Chondrocyte (in vitro differentiated cells): ENCODE results near the gene PTF1A. TPM values are rescaled to one million over a fixed set of nuclear protein-coding genes. Genes with fewer than 3 reads are reported as not detected.
A peak's percentile ranks its signal among the peaks of the same experiment; 100 is the strongest.

Experiments
- DNase-seq: peaks from one replicate; pipeline ENCODE4 v3.0.0; 2021; ENCODE audit warnings: mixed read lengths, low spot score
- H3K27ac Mint-ChIP-seq: one replicate; pipeline ENCODE4 v1.8.0; 2021; ENCODE audit warnings: mild to moderate bottlenecking, moderate library complexity, mixed read lengths; ENCODE audit not compliant: unreplicated experiment
- H3K27me3 Mint-ChIP-seq: 2 replicates; pipeline ENCODE4 v1.8.0; 2021; ENCODE audit warnings: low read depth, mixed read lengths
- H3K36me3 Mint-ChIP-seq: 2 replicates; pipeline ENCODE4 v1.8.0; 2021; ENCODE audit warnings: low read depth, mixed read lengths
- H3K4me1 Mint-ChIP-seq: 2 replicates; pipeline ENCODE4 v1.8.0; 2021; ENCODE audit warnings: low read depth, mild to moderate bottlenecking, mixed read lengths
- H3K4me3 Mint-ChIP-seq: one replicate; pipeline ENCODE4 v1.8.0; 2021; ENCODE audit warnings: mild to moderate bottlenecking, moderate library complexity, mixed read lengths; ENCODE audit not compliant: unreplicated experiment
- H3K9me3 Mint-ChIP-seq: 2 replicates; pipeline ENCODE4 v1.8.0; 2021; ENCODE audit warnings: low read depth, mixed read lengths
- CTCF ChIP-seq: fragments of 200-600 bp; sonication (generic); IDR thresholded peaks from 2 replicates; pipeline ENCODE4 v1.5.0; 2021; ENCODE audit warnings: antibody characterized with exemption, mild to moderate bottlenecking, moderate library complexity
- long read RNA-seq: library from polyadenylated mRNA; stranded (forward); transcript quantifications from one replicate; pipeline ENCODE4 v2.0.0, GENCODE V29; 2021
- total RNA-seq: library from RNA; stranded (reverse); gene quantifications from 3 replicates; pipeline ENCODE4 v1.2.1, GENCODE V29; 2021

PTF1A gene
- not detected in 3 replicates for total RNA-seq
- long read RNA-seq, result 0 reads

- TF ChIP-seq CTCF, result no peak
- Mint-ChIP-seq H3K9me3 (no peaks in the 10 kb centered on the region), H3K27me3 (peaks cover 75% of the 10 kb centered on the region), H3K36me3 (no peaks in the 10 kb centered on the region), H3K4me1 (peaks cover 10% of the 10 kb centered on the region), H3K27ac (no peak within 1 kb of the TSS), H3K4me3 (peak within 1 kb of the TSS; percentile 46)
- no peak for DNase-seq
These were observed at the start of gene PTF1A for GRCh38 chr10:23191764-23192711. TSS of gene PTF1A (plus strand) at chr10:23192312. CDS start at chr10:23192531, 219 bp downstream.

GRCh38 chr10:23146258-23146657 is 45.9 kb upstream of the PTF1A start:
- TF ChIP-seq CTCF, result no peak
- Mint-ChIP-seq H3K36me3 (no peaks in the 10 kb centered on the region), H3K9me3 (peaks cover 3% of the 10 kb centered on the region), H3K27me3 (peaks cover 26% of the 10 kb centered on the region), H3K4me3 (no peak overlapping the region), H3K27ac (no peak overlapping the region), H3K4me1 (no peaks in the 10 kb centered on the region)
- no peak for DNase-seq

GRCh38 chr10:23147035-23147434 is 45.1 kb upstream of the PTF1A start:
- Mint-ChIP-seq H3K4me1 (no peaks in the 10 kb centered on the region), H3K27me3 (peaks cover 23% of the 10 kb centered on the region), H3K9me3 (no peaks in the 10 kb centered on the region), H3K4me3 (no peak overlapping the region), H3K36me3 (no peaks in the 10 kb centered on the region), H3K27ac (no peak overlapping the region)
- DNase-seq, result no peak
- no peak for TF ChIP-seq CTCF

GRCh38 chr10:23148214-23148613 is 43.9 kb upstream of the PTF1A start:
- Mint-ChIP-seq H3K4me1 (no peaks in the 10 kb centered on the region), H3K9me3 (no peaks in the 10 kb centered on the region), H3K36me3 (no peaks in the 10 kb centered on the region), H3K4me3 (no peak overlapping the region), H3K27me3 (peaks cover 18% of the 10 kb centered on the region), H3K27ac (no peak overlapping the region)
- no peak for TF ChIP-seq CTCF
- no peak for DNase-seq

- Mint-ChIP-seq H3K4me1 (no peaks in the 10 kb centered on the region), H3K9me3 (no peaks in the 10 kb centered on the region), H3K27ac (no peak overlapping the region), H3K36me3 (no peaks in the 10 kb centered on the region), H3K4me3 (no peak overlapping the region), H3K27me3 (peaks cover 18% of the 10 kb centered on the region)
- no peak for DNase-seq
- no peak for TF ChIP-seq CTCF
These were observed 42.0 kb upstream of the PTF1A start for GRCh38 chr10:23150091-23150490.
